Erythroblast (primary cell): Measurements from ENCODE around the gene PBRM1.

ENCODE experiments used
- GATA1 ChIP-seq: IDR thresholded peaks from 2 replicates; pipeline ENCODE4 v1.6.1; 2011; ENCODE audit warnings: low read depth, mild to moderate bottlenecking, control low read depth, low read length, moderate library complexity
- POLR2A ChIP-seq: IDR thresholded peaks from 2 replicates; pipeline ENCODE4 v1.6.1; 2011; ENCODE audit warnings: mild to moderate bottlenecking, low read length

DNA sequence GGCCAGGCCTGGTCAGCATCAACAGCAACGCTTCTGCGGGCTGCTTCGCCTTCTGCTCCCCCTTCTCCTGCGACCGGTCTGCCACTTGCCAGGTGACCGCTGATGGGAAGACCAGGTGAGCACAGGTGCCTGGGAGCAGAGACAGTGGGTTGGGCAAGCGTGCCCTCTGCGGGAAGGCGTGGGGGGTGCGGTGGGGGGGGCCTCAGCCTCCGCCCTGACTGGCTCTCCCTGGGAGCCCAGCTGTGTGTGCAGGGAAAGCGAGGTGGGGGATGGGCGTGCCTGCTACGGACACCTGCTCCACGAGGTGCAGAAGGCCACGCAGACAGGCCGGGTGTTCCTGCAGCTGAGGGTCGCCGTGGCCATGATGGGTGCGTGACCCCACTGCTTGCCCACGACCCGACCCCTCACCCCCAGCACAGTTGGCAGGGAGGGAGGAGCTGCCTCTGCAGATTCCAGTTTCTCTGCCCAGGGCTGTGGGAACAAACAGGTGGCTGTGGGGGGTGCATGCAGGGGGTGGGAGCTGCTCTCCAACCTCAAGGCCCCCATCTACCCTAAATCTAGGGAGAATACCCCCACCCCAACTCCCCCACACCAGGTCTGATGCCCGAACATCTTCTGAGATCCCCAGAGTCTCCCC lies 181.8 kb downstream of the PBRM1 start:
- TF ChIP-seq POLR2A, result no peak
- TF ChIP-seq GATA1, result no peak
